ENCODE measurements around the gene KCNK10.

Gene KCNK10

GRCh38 chr14:88318406-88318805 is 4.7 kb downstream of the KCNK10 start:
- no peak for DNase-seq

GRCh38 chr14:88316521-88316920 is 6.5 kb downstream of the KCNK10 start:
- DNase-seq: no peak

GRCh38 chr14:88312257-88312656 is 10.8 kb downstream of the KCNK10 start:
- no peak for DNase-seq

GRCh38 chr14:88311780-88312179 is 11.3 kb downstream of the KCNK10 start:
- no peak for DNase-seq

- no peak for DNase-seq
Measured at GRCh38 chr14:88310449-88310848, 12.6 kb downstream of the KCNK10 start.

GRCh38 chr14:88310021-88310420 is 13.0 kb downstream of the KCNK10 start:
- DNase-seq: no peak

GRCh38 chr14:88305528-88306322 is 17.3 kb downstream of the KCNK10 start:
- DNase-seq: no peak

GRCh38 chr14:88303041-88303440 is 20.0 kb downstream of the KCNK10 start:
- DNase-seq: no peak

GRCh38 chr14:88301381-88301780 is 21.7 kb downstream of the KCNK10 start:
- no peak for DNase-seq

- DNase-seq: no peak
Measured at GRCh38 chr14:88300817-88301216, 22.3 kb downstream of the KCNK10 start.

- DNase-seq: no peak
Measured at GRCh38 chr14:88299865-88300530, 23.1 kb downstream of the KCNK10 start.

GRCh38 chr14:88297306-88297705 is 25.8 kb downstream of the KCNK10 start:
- DNase-seq: no peak

- no peak for DNase-seq
Measured at GRCh38 chr14:88296351-88296750, 26.7 kb downstream of the KCNK10 start.

- DNase-seq: no peak
Measured at GRCh38 chr14:88289996-88290395, 33.1 kb downstream of the KCNK10 start.

- no peak for DNase-seq
Measured at GRCh38 chr14:88289234-88289633, 33.8 kb downstream of the KCNK10 start.

- no peak for DNase-seq
Measured at GRCh38 chr14:88286309-88286708, 36.8 kb downstream of the KCNK10 start.

- DNase-seq: no peak
Measured at GRCh38 chr14:88281447-88281846, 41.6 kb downstream of the KCNK10 start.

GRCh38 chr14:88276923-88277596 is 46.0 kb downstream of the KCNK10 start:
- no peak for DNase-seq

GRCh38 chr14:88272390-88273269 is 50.4 kb downstream of the KCNK10 start:
- DNase-seq: no peak

GRCh38 chr14:88271205-88271604 is 51.9 kb downstream of the KCNK10 start:
- no peak for DNase-seq

- DNase-seq: no peak
Measured at GRCh38 chr14:88270776-88271175, 52.3 kb downstream of the KCNK10 start.

- no peak for DNase-seq
Measured at GRCh38 chr14:88269806-88270420, 53.2 kb downstream of the KCNK10 start.
